Measurements from ENCODE around the gene GRM2.

DNA sequence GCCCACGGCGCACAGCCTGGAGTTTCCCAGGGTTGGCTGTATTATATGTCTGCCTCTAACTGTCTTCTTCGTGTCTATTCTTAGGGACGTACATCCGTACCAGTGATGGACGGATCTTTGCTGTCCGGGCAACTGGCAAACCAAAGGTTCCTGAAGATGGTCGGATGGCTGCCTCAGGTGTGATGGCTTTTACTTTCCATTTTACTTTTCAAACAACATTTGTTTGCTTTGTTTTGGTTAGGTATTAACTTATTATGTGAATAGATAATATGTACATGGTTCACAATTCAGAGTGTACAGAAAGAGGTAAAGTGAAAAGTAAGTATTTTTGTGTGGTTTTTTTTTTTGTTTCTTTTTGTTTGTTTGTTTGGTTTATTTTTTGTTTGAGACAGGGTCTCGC, 46.9 kb upstream of the GRM2 start:
- TF ChIP-seq, protein P1, sequence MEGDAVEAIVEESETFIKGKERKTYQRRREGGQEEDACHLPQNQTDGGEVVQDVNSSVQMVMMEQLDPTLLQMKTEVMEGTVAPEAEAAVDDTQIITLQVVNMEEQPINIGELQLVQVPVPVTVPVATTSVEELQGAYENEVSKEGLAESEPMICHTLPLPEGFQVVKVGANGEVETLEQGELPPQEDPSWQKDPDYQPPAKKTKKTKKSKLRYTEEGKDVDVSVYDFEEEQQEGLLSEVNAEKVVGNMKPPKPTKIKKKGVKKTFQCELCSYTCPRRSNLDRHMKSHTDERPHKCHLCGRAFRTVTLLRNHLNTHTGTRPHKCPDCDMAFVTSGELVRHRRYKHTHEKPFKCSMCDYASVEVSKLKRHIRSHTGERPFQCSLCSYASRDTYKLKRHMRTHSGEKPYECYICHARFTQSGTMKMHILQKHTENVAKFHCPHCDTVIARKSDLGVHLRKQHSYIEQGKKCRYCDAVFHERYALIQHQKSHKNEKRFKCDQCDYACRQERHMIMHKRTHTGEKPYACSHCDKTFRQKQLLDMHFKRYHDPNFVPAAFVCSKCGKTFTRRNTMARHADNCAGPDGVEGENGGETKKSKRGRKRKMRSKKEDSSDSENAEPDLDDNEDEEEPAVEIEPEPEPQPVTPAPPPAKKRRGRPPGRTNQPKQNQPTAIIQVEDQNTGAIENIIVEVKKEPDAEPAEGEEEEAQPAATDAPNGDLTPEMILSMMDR (IDR thresholded peaks at IDR 0.05) = no peak
- no peak for TF ChIP-seq POLR2AphosphoS5 (IDR thresholded peaks at IDR 0.05)

Measured in transverse colon (tissue), 4 donors.